ENCODE results near the gene SLC35G1. TPM values are rescaled to one million over a fixed set of nuclear protein-coding genes. Genes with fewer than 3 reads are reported as not detected.

The SLC35G1 gene
- total and polyA plus RNA-seq, 2 of the 8 experiments (the other 6 are each of a cell fraction or from before 2014, with no cell fraction given): 6.2 to 6.4 TPM

GRCh38 chr10:93850031-93851015 lies 43.5 kb upstream of the SLC35G1 start (continued):
- peak; percentile 44; the same call in 1 of the 2 replicates for TF ChIP-seq ATF3 (IDR thresholded peaks at IDR 0.05; ENCODE audit: insufficient read depth, low read depth, low read length)
- no peak for TF ChIP-seq SP1 (IDR thresholded peaks at IDR 0.05; ENCODE audit: low read depth, low read length)
- TF ChIP-seq SAP30 (IDR thresholded peaks at IDR 0.05; ENCODE audit: insufficient read depth, insufficient replicate concordance, low read length): no peak
- no peak for TF ChIP-seq NANOG (IDR thresholded peaks at IDR 0.05; ENCODE audit: insufficient read depth, low read depth, low read length, poor library complexity, severe bottlenecking)
- peak; percentile 21 for TF ChIP-seq CHD7 (IDR thresholded peaks at IDR 0.05; ENCODE audit: insufficient replicate concordance, low read length)
- TF ChIP-seq BRCA1 (IDR thresholded peaks at IDR 0.05; ENCODE audit: low read depth, low read length): no peak
- TF ChIP-seq CREB1 (IDR thresholded peaks at IDR 0.05): peak; percentile 84

Data from H1 (cell line).